HS-27A (cell line): ENCODE data around the gene DAZ4.
"Not testable (repeated sequence)": the region's sequence is repeated elsewhere in the genome, so short reads cannot be mapped to it uniquely, and the experiment has no call there.

Experiments used
- DNase-seq: peaks from one replicate; pipeline ENCODE4 v3.0.0-alpha.2; 2012; ENCODE audit warnings: low read depth, missing footprints

The DAZ4 gene, protein sequence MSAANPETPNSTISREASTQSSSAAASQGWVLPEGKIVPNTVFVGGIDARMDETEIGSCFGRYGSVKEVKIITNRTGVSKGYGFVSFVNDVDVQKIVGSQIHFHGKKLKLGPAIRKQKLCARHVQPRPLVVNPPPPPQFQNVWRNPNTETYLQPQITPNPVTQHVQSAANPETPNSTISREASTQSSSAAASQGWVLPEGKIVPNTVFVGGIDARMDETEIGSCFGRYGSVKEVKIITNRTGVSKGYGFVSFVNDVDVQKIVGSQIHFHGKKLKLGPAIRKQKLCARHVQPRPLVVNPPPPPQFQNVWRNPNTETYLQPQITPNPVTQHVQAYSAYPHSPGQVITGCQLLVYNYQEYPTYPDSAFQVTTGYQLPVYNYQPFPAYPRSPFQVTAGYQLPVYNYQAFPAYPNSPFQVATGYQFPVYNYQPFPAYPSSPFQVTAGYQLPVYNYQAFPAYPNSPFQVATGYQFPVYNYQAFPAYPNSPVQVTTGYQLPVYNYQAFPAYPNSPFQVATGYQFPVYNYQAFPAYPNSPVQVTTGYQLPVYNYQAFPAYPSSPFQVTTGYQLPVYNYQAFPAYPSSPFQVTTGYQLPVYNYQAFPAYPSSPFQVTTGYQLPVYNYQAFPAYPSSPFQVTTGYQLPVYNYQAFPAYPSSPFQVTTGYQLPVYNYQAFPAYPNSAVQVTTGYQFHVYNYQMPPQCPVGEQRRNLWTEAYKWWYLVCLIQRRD

GRCh38 chrY:24833619-24834018 is at the start of gene DAZ4:
Gene DAZ4 (plus strand): TSS chrY:24833919. CDS start chrY:24834127, 208 bp downstream.
- DNase-seq, result not testable (repeated sequence)

GRCh38 chrY:24813293-24813692 is 20.4 kb upstream of the DAZ4 start, which contains the start of gene DAZ3:
Gene DAZ3 (minus strand): TSS chrY:24813393. CDS start chrY:24813185, 208 bp downstream.
- DNase-seq, result not testable (repeated sequence)

DNA sequence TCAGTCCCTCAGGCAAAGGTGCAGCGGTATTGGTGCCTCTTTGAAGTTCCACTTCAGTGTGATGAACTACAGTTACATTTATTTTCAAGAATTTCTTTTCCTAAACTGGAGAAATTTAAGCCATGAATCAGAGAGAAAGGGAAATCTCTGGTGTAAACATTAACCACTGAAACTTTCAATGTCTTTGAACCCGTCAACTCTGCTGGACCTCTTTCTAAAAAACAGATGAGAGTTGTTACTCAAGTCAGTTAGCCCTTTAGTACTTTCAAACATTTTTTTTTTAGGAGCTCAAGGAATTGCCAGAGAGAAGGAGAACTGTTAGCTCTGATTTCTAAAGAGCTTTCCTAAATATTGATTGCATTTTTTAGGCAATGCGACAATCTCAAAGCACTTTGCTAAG is 11.9 kb upstream of the DAZ4 start:
- not testable (repeated sequence) for DNase-seq

DNA sequence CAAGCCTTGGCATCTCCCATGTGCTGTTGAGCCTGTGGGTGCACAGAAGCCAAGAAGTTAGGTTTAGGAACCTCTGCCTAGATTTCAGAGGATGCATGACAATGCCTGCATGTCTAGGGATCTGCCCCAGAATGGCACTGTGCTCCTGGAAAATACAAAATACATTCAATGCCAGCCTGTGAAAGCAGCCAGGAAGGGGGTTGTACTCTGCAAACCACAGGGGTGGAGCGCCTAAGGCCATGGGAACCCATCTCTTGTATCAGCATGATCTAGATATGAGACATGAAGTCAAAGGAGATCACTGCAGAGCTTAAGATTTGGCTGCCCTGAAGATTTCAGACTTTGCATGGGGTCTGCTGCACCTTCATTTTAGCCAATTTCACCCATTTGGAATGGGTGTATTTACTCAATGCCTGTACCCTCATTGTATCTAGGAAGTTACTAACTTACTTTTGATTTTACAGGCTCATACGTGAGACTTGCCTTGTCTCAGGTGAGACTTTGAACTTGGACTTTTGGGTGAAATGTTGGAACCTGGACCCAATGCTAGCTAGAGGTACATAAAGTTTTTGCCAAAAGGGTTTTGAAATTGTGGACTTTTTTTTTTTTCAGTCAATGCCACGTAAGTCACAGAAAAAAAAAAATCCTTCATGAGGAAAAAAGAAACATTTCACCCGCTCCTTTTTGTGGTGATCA is 9.4 kb upstream of the DAZ4 start:
- not testable (repeated sequence) for DNase-seq

GRCh38 chrY:24825069-24825468 is 8.7 kb upstream of the DAZ4 start:
- not testable (repeated sequence) for DNase-seq
